ENCODE measurements around the gene TMEM52B.
"Not testable (repeated sequence)": the region's sequence is repeated elsewhere in the genome, so short reads cannot be mapped to it uniquely, and the experiment has no call there.

Gene TMEM52B

GRCh38 chr12:10211940-10212738 is 33.3 kb downstream of the TMEM52B start:
- DNase-seq (ENCODE audit: low read depth, low spot score): peak; percentile 98

- DNase-seq (ENCODE audit: low read depth, low spot score): peak; percentile 75
These were observed 33.9 kb downstream of the TMEM52B start, which contains the start of gene GABARAPL1 for GRCh38 chr12:10212739-10213131. Gene GABARAPL1, plus strand, starts transcription at chr12:10212877. Its CDS starts 253 bp downstream, at chr12:10213130.

- DNase-seq (ENCODE audit: low read depth, low spot score): no peak
These were observed 34.6 kb downstream of the TMEM52B start for GRCh38 chr12:10213168-10214135.

GRCh38 chr12:10214136-10214894 is 35.5 kb downstream of the TMEM52B start:
- DNase-seq (ENCODE audit: low read depth, low spot score): no peak

GRCh38 chr12:10214895-10215267 is 36.0 kb downstream of the TMEM52B start:
- DNase-seq (ENCODE audit: low read depth, low spot score): no peak

GRCh38 chr12:10215436-10215835 is 36.6 kb downstream of the TMEM52B start:
- DNase-seq (ENCODE audit: low read depth, low spot score): no peak

GRCh38 chr12:10215946-10216345 is 37.1 kb downstream of the TMEM52B start:
- DNase-seq (ENCODE audit: low read depth, low spot score): not testable (repeated sequence)

GRCh38 chr12:10218021-10218420 is 39.2 kb downstream of the TMEM52B start:
- no peak for DNase-seq (ENCODE audit: low read depth, low spot score)

GRCh38 chr12:10220398-10221077 is 41.7 kb downstream of the TMEM52B start:
- DNase-seq (ENCODE audit: low read depth, low spot score): no peak

- no peak for DNase-seq (ENCODE audit: low read depth, low spot score)
These were observed 43.0 kb downstream of the TMEM52B start for GRCh38 chr12:10221846-10222245.

- DNase-seq (ENCODE audit: low read depth, low spot score): no peak
These were observed 44.4 kb downstream of the TMEM52B start for GRCh38 chr12:10223208-10223607.

GRCh38 chr12:10225426-10225825 is 46.6 kb downstream of the TMEM52B start:
- DNase-seq (ENCODE audit: low read depth, low spot score): not testable (repeated sequence)

- DNase-seq (ENCODE audit: low read depth, low spot score): no peak
These were observed 47.3 kb downstream of the TMEM52B start for GRCh38 chr12:10226086-10226485.

GRCh38 chr12:10226731-10227130 is 47.9 kb downstream of the TMEM52B start:
- no peak for DNase-seq (ENCODE audit: low read depth, low spot score)

- no peak for DNase-seq (ENCODE audit: low read depth, low spot score)
These were observed 48.8 kb downstream of the TMEM52B start for GRCh38 chr12:10227648-10228047.

GRCh38 chr12:10234562-10234961 is 55.7 kb downstream of the TMEM52B start:
- DNase-seq (ENCODE audit: low read depth, low spot score): no peak

- DNase-seq (ENCODE audit: low read depth, low spot score): no peak
These were observed 57.2 kb downstream of the TMEM52B start for GRCh38 chr12:10235761-10236631.

GRCh38 chr12:10236720-10237119 is 57.9 kb downstream of the TMEM52B start:
- no peak for DNase-seq (ENCODE audit: low read depth, low spot score)

- DNase-seq (ENCODE audit: low read depth, low spot score): no peak
These were observed 59.7 kb downstream of the TMEM52B start for GRCh38 chr12:10238526-10238925.

GRCh38 chr12:10241290-10241689 is 62.5 kb downstream of the TMEM52B start:
- no peak for DNase-seq (ENCODE audit: low read depth, low spot score)
